WTC11 (cell line): Measurements from ENCODE around the gene ITPK1. TPM values are rescaled to one million over a fixed set of nuclear protein-coding genes. Genes with fewer than 3 reads are reported as not detected.

Experiments
- ATAC-seq: fragments of 200-7000 bp; cut with Tn5 transposase; 2 replicates; pipeline ENCODE4 v1.10.0; 2021; ENCODE audit warnings: mild to moderate bottlenecking, moderate library complexity
- CTCF ChIA-PET: fragments of 300-600 bp; sonication (Branson Sonifier 250); formaldehyde crosslinking; loops from one replicate; lab custom pipeline; 2021; ENCODE audit warnings: antibody characterized with exemption; lab: Charles Lee
- POLR2A ChIA-PET: fragments of 350-600 bp; sonication (Branson Sonifier 250); formaldehyde crosslinking; loops from one replicate; lab custom pipeline; 2021; ENCODE audit warnings: antibody characterized with exemption; lab: Charles Lee
- DNase-seq: peaks from one replicate; pipeline ENCODE4 v3.0.0; 2021; ENCODE audit warnings: low spot score
- H3K27ac Mint-ChIP-seq: 2 replicates; pipeline ENCODE4 v1.8.0; 2021; ENCODE audit warnings: mixed read lengths
- H3K27me3 Mint-ChIP-seq: 2 replicates; pipeline ENCODE4 v1.8.0; 2021; ENCODE audit warnings: low read depth, mild to moderate bottlenecking, moderate library complexity, mixed read lengths
- H3K36me3 Mint-ChIP-seq: 2 replicates; pipeline ENCODE4 v1.8.0; 2021; ENCODE audit warnings: mixed read lengths
- H3K4me1 Mint-ChIP-seq: 2 replicates; pipeline ENCODE4 v1.8.0; 2022; ENCODE audit warnings: mixed read lengths
- H3K4me3 Mint-ChIP-seq: 2 replicates; pipeline ENCODE4 v1.8.0; 2021; ENCODE audit warnings: mild to moderate bottlenecking, moderate library complexity, mixed read lengths
- H3K9me3 Mint-ChIP-seq: 2 replicates; pipeline ENCODE4 v1.8.0; 2021; ENCODE audit warnings: mixed read lengths
- ATF2 ChIP-seq: sonication (generic); formaldehyde crosslinking; IDR thresholded peaks from 2 replicates; pipeline ENCODE4 v1.8.1; 2022; ENCODE audit warnings: low read depth, missing genetic modification reagents, borderline replicate concordance
- FOXK1 ChIP-seq: sonication (generic); formaldehyde crosslinking; IDR thresholded peaks from 2 replicates; pipeline ENCODE4 v1.8.0; 2022; ENCODE audit warnings: mild to moderate bottlenecking, moderate library complexity, missing genetic modification reagents
- MXD4 ChIP-seq: fragments of 250-450 bp; sonication (Bioruptor Pico); IDR thresholded peaks from 2 replicates; pipeline ENCODE4 v1.8.0; 2021; ENCODE audit warnings: mild to moderate bottlenecking, moderate library complexity, borderline replicate concordance
- SMAD3 ChIP-seq: sonication (generic); formaldehyde crosslinking; IDR thresholded peaks from 2 replicates; pipeline ENCODE4 v1.8.0; 2022; ENCODE audit warnings: missing genetic modification reagents, mild to moderate bottlenecking, borderline replicate concordance
- SOX15 ChIP-seq: fragments of 250-450 bp; sonication (Bioruptor Pico); IDR thresholded peaks from 2 replicates; pipeline ENCODE4 v1.9.0; 2021; ENCODE audit warnings: mild to moderate bottlenecking
- USF2 ChIP-seq: sonication (generic); formaldehyde crosslinking; IDR thresholded peaks from 2 replicates; pipeline ENCODE4 v1.8.1; 2023; ENCODE audit warnings: mild to moderate bottlenecking, missing genetic modification reagents, moderate library complexity
- ZMAT4 ChIP-seq: fragments of 250-450 bp; sonication (Bioruptor Pico); IDR thresholded peaks from 2 replicates; pipeline ENCODE4 v1.9.0; 2021; ENCODE audit warnings: mild to moderate bottlenecking
- ZNF219 ChIP-seq: sonication (generic); formaldehyde crosslinking; IDR thresholded peaks from 2 replicates; pipeline ENCODE4 v1.8.0; 2023; ENCODE audit warnings: missing genetic modification reagents, mild to moderate bottlenecking, borderline replicate concordance
- ZNF416 ChIP-seq: fragments of 250-450 bp; sonication (Bioruptor Pico); IDR thresholded peaks from 2 replicates; pipeline ENCODE4 v1.9.0; 2021; ENCODE audit warnings: mild to moderate bottlenecking, inconsistent platforms
- total RNA-seq: library from RNA; stranded (reverse); gene quantifications from 3 replicates; pipeline ENCODE4 v1.2.3, GENCODE V29; 2021
- TF ChIP-seq, protein P1 (sequence below): sonication (generic); formaldehyde crosslinking; IDR thresholded peaks from 2 replicates; pipeline ENCODE4 v1.8.0; 2022; ENCODE audit warnings: missing genetic modification reagents
- TF ChIP-seq, protein P2 (sequence below): fragments of 200-600 bp; IDR thresholded peaks from 2 replicates; pipeline ENCODE4 v1.8.0; 2022; ENCODE audit warnings: antibody characterized with exemption
- TF ChIP-seq, protein P3 (sequence below): fragments of 250-450 bp; sonication (Bioruptor Pico); conservative IDR thresholded peaks from 2 replicates; pipeline ENCODE4 v1.9.0; 2021; ENCODE audit warnings: mild to moderate bottlenecking
- TF ChIP-seq, protein P4 (sequence below): sonication (generic); formaldehyde crosslinking; IDR thresholded peaks from 2 replicates; pipeline ENCODE4 v1.8.1; 2023; ENCODE audit warnings: mild to moderate bottlenecking, moderate library complexity, missing genetic modification reagents

The ITPK1 gene
- total RNA-seq, 1 experiment from 2014 or later: 144 TPM

DNA sequence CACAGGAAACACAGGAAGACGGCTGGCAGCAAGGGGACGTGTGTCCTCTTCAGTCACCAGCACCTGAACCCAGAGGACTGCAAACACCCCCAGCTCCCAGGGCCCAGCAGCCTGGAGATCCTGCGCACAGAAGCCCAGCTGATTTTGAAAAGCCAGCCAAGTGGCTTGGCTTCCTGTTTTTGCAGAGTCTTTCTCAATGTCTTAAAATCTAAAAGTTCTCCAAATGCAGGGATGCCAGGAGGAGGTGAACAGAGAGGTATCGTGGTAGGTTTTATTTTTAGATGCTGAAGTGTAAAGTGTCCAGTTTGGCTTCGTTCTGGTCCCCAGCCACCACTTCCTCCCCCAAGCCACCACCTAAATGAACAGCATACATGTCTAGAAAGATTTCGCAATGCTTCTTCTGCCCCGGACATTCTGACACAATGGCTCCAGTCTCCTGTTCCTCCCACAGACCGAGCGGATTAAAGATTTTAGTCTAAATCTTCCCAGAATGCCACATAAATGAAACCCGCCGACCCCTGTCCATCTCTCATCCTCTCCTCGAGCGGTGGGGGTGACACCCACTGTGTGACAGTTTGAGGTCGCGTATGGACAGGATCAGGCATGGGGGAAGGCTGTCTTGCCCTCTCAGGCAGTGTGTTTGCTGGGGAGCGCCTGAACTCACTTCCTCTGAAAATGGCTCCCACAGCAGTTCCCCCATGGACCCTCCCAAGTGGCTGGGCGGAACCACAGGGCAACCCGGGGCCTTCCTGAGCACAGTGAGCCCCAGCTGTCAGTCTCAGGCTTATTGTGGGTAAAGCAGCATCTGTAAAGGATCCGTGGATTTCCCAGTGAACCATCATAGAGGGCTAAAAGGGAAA is 41.6 kb downstream of the ITPK1 start:
- Mint-ChIP-seq H3K36me3 (no peaks in the 10 kb centered on the region; the same call in 1 of the 2 replicates), H3K27ac (no peak overlapping the region)
- ATAC-seq: no peak

More for the DNA sequence above, 41.6 kb downstream of the ITPK1 start:
- DNase-seq: no peak
- Mint-ChIP-seq H3K4me1 (peaks cover 30% of the 10 kb centered on the region), H3K4me3 (no peak overlapping the region), H3K27me3 (no peaks in the 10 kb centered on the region), H3K9me3 (no peaks in the 10 kb centered on the region)
- CTCF ChIA-PET: no interaction called here
- POLR2A ChIA-PET: interaction anchor here (0.7 kb wide), 1 partner anchor 144 kb away, joined by 9 read pairs; no protein-coding TSS in a partner anchor
- TF ChIP-seq MXD4 (CRISPR knock-in tag): no peak
- TF ChIP-seq SMAD3 (CRISPR knock-in tag): no peak
- TF ChIP-seq, protein P1, sequence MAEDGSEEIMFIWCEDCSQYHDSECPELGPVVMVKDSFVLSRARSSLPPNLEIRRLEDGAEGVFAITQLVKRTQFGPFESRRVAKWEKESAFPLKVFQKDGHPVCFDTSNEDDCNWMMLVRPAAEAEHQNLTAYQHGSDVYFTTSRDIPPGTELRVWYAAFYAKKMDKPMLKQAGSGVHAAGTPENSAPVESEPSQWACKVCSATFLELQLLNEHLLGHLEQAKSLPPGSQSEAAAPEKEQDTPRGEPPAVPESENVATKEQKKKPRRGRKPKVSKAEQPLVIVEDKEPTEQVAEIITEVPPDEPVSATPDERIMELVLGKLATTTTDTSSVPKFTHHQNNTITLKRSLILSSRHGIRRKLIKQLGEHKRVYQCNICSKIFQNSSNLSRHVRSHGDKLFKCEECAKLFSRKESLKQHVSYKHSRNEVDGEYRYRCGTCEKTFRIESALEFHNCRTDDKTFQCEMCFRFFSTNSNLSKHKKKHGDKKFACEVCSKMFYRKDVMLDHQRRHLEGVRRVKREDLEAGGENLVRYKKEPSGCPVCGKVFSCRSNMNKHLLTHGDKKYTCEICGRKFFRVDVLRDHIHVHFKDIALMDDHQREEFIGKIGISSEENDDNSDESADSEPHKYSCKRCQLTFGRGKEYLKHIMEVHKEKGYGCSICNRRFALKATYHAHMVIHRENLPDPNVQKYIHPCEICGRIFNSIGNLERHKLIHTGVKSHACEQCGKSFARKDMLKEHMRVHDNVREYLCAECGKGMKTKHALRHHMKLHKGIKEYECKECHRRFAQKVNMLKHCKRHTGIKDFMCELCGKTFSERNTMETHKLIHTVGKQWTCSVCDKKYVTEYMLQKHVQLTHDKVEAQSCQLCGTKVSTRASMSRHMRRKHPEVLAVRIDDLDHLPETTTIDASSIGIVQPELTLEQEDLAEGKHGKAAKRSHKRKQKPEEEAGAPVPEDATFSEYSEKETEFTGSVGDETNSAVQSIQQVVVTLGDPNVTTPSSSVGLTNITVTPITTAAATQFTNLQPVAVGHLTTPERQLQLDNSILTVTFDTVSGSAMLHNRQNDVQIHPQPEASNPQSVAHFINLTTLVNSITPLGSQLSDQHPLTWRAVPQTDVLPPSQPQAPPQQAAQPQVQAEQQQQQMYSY (CRISPR knock-in tag): no peak
- no peak for TF ChIP-seq USF2 (CRISPR knock-in tag)
- no peak for TF ChIP-seq ZMAT4 (CRISPR knock-in tag)
- TF ChIP-seq, protein P2, sequence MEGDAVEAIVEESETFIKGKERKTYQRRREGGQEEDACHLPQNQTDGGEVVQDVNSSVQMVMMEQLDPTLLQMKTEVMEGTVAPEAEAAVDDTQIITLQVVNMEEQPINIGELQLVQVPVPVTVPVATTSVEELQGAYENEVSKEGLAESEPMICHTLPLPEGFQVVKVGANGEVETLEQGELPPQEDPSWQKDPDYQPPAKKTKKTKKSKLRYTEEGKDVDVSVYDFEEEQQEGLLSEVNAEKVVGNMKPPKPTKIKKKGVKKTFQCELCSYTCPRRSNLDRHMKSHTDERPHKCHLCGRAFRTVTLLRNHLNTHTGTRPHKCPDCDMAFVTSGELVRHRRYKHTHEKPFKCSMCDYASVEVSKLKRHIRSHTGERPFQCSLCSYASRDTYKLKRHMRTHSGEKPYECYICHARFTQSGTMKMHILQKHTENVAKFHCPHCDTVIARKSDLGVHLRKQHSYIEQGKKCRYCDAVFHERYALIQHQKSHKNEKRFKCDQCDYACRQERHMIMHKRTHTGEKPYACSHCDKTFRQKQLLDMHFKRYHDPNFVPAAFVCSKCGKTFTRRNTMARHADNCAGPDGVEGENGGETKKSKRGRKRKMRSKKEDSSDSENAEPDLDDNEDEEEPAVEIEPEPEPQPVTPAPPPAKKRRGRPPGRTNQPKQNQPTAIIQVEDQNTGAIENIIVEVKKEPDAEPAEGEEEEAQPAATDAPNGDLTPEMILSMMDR: no peak
- TF ChIP-seq ATF2 (CRISPR knock-in tag): no peak
- no peak for TF ChIP-seq ZNF416 (CRISPR knock-in tag)
- TF ChIP-seq FOXK1 (CRISPR knock-in tag): no peak
- no peak for TF ChIP-seq ZNF219 (CRISPR knock-in tag)
- TF ChIP-seq, protein P3, sequence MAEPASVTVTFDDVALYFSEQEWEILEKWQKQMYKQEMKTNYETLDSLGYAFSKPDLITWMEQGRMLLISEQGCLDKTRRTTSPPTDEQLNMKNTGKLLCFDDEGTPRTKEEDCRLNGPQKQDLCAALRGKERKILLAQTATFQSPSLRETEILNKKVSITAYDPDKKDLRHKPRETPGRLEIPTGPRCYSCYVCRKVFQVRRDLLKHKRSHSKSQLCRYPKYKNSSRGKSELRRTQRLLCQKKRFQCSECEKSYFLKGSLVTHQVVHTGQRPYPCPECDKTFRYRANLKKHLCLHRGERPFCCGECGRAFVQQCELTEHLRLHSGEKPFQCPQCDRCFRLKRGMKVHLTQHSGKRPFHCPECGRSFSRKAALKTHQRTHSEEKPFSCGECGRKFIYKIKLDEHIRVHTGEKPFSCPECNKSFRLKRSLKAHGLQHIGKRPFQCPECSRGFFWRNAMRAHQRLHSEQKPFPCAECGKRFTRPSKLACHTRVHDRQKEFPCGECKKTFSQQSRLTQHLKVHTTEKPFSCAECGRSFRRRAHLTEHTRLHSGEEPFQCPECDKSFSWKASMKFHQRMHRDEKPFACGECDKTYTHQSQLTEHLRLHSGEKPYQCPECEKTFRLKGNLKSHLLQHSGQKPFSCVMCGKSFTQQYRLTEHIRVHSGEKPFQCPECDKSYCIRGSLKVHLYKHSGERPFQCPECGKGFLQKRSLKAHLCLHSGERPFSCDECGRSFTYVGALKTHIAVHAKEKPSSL: no peak
- TF ChIP-seq SOX15: no peak
- TF ChIP-seq, protein P4, sequence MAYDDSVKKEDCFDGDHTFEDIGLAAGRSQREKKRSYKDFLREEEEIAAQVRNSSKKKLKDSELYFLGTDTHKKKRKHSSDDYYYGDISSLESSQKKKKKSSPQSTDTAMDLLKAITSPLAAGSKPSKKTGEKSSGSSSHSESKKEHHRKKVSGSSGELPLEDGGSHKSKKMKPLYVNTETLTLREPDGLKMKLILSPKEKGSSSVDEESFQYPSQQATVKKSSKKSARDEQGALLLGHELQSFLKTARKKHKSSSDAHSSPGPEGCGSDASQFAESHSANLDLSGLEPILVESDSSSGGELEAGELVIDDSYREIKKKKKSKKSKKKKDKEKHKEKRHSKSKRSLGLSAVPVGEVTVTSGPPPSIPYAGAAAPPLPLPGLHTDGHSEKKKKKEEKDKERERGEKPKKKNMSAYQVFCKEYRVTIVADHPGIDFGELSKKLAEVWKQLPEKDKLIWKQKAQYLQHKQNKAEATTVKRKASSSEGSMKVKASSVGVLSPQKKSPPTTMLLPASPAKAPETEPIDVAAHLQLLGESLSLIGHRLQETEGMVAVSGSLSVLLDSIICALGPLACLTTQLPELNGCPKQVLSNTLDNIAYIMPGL: no peak
